Thyroid gland (tissue), 4 donors: ENCODE results near the gene CBFA2T2.

Experiments
- POLR2A ChIP-seq, 2 donors: fragments of 450-650 bp; IDR thresholded peaks; one replicate each; pipeline ENCODE4 v1.6.1; 2017; ENCODE audit warnings: antibody characterized with exemption in 2 of 2, mild to moderate bottlenecking in 2 of 2, moderate library complexity in 1 of 2
- TF ChIP-seq, protein P1 (sequence below), 6 experiments: fragments of 200-600 bp in 3 of 6; fragments of 450-650 bp in 3 of 6; sonication (generic) in 3 of 6; IDR thresholded peaks; one replicate each; pipeline ENCODE4 v1.5.1; 2016 to 2019; ENCODE audit warnings: antibody characterized with exemption in 6 of 6, mild to moderate bottlenecking in 2 of 6, inconsistent platforms in 1 of 6, moderate library complexity in 1 of 6

DNA sequence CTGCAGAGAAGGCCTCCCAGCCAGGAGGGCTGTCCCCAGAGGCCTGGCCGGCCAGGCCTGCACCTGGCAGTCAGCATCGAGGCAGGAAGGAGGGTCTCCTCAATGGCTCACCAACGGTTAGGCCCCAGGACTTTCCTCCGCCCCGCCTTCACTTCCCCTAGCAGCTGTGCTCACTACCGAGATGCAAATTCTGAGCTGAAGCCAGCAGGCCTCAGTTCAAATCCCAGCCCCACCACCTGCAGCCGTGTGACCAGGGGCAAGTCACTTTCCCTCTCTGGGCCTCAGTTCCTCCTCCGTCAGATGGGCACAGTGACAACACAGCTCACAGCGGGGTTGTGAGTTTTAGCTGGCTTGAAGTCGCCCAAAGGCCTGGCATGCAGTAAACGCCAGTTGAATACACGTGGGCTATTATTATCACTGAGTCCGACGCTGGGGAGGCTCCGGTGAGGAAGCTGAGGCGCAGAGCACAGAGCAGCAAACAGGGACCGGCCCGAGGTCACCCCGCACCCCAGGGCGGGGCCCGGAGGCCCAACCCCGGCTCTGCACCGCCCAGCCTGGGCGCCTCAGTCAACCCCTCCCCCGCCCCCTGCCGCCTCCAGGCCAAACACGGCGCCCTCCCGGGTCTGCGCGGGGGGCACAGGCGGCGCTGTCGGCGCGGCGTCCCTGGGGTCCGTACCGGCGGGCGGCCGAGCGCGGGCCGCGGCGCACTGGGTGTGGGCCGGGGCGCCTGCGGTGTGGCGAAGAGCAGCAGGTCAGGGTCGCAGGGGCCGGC lies 195.6 kb downstream of the CBFA2T2 start:
- TF ChIP-seq, protein P1, sequence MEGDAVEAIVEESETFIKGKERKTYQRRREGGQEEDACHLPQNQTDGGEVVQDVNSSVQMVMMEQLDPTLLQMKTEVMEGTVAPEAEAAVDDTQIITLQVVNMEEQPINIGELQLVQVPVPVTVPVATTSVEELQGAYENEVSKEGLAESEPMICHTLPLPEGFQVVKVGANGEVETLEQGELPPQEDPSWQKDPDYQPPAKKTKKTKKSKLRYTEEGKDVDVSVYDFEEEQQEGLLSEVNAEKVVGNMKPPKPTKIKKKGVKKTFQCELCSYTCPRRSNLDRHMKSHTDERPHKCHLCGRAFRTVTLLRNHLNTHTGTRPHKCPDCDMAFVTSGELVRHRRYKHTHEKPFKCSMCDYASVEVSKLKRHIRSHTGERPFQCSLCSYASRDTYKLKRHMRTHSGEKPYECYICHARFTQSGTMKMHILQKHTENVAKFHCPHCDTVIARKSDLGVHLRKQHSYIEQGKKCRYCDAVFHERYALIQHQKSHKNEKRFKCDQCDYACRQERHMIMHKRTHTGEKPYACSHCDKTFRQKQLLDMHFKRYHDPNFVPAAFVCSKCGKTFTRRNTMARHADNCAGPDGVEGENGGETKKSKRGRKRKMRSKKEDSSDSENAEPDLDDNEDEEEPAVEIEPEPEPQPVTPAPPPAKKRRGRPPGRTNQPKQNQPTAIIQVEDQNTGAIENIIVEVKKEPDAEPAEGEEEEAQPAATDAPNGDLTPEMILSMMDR (IDR thresholded peaks at IDR 0.05): no peak
- TF ChIP-seq POLR2A (IDR thresholded peaks at IDR 0.05): no peak
